Heart right ventricle (tissue), 16 donors: ENCODE data around the gene FAM240A. TPM values are rescaled to one million over a fixed set of nuclear protein-coding genes. Genes with fewer than 3 reads are reported as not detected.

ENCODE experiments used
- ATAC-seq, 8 donors: fragments of 200-7000 bp; cut with Tn5 transposase; one replicate each; pipeline ENCODE4 v1.9.1; 2020; ENCODE audit warnings: mild to moderate bottlenecking in 8 of 8, moderate library complexity in 8 of 8, moderate number of reproducible peaks in 1 of 8
- DNase-seq, 2 donors: peaks; one replicate each; pipeline ENCODE4 v3.0.0-alpha.2; 2020
- H3K27ac ChIP-seq, 10 donors: fragments of 200-600 bp; sonication (generic) in 2 of 10; one replicate each; pipeline versions ENCODE4 v1.5.0 to v1.8.0; 2020 to 2022; ENCODE audit warnings: mild to moderate bottlenecking in 3 of 10
- H3K27me3 ChIP-seq, 7 donors: fragments of 200-600 bp; one replicate each; pipeline ENCODE4 v1.8.0; 2021 to 2022; ENCODE audit warnings: mild to moderate bottlenecking in 2 of 7
- H3K36me3 ChIP-seq, 9 donors: fragments of 200-600 bp; sonication (generic) in 1 of 9; one replicate each; pipeline versions ENCODE4 v1.5.0 to v1.8.0; 2020 to 2022; ENCODE audit warnings: mild to moderate bottlenecking in 2 of 9
- H3K4me1 ChIP-seq, 9 donors: fragments of 200-600 bp; sonication (generic) in 1 of 9; one replicate each; pipeline versions ENCODE4 v1.5.0 to v1.8.0; 2020 to 2022; ENCODE audit warnings: mild to moderate bottlenecking in 4 of 9
- H3K4me3 ChIP-seq, 10 donors: fragments of 200-600 bp; sonication (generic) in 2 of 10; one replicate each; pipeline versions ENCODE4 v1.5.0 to v1.8.0; 2020 to 2022; ENCODE audit warnings: mild to moderate bottlenecking in 7 of 10, moderate library complexity in 2 of 10
- H3K9me3 ChIP-seq, 11 donors: fragments of 200-600 bp in 10 of 11; sonication (generic) in 2 of 11; one replicate each; pipeline versions ENCODE4 v1.5.0 to v1.8.0; 2013 to 2022; ENCODE audit warnings: mild to moderate bottlenecking in 2 of 11, control low read depth in 1 of 11, moderate library complexity in 1 of 11
- WGBS, 2 donors: extraction: QIAGEN DNeasy Blood & Tissue Kit; methylation state at CpG; one replicate each; pipeline ENCODE4 v1.1.7; 2013; ENCODE audit warnings: inconsistent platforms in 1 of 2; 5-methylcytosine and 5-hydroxymethylcytosine counted together
- intact Hi-C, 10 donors: fragments of 100-400 bp; cut with DNase I; formaldehyde crosslinking; loops; one replicate each; pipeline versions ENCODE4 v1.11.1 to v1.14.2; 2022
- polyA plus RNA-seq, 2 donors: library from polyadenylated mRNA; stranded (reverse); fragments of 200-250 nt; gene quantifications; one replicate each; pipeline ENCODE4 v1.2.3, GENCODE V29; 2013
- total RNA-seq, 10 donors: library from RNA; stranded (reverse); fragmentation: NEBNext Ultra II Directional in 3 of 10; extraction: Animal tissue kit (Norgen Biotek cat#: 25700) in 3 of 10; gene quantifications; one replicate each; pipeline versions ENCODE4 v1.2.1 to v1.2.4, GENCODE V29; 2021 to 2023
- TF ChIP-seq, protein P1 (sequence below), 9 donors: fragments of 200-600 bp; sonication (generic) in 2 of 9; IDR thresholded peaks; one replicate each; pipeline versions ENCODE4 v1.5.0 to v1.8.0; 2021 to 2022; ENCODE audit warnings: antibody characterized with exemption in 9 of 9, mild to moderate bottlenecking in 5 of 9, moderate library complexity in 1 of 9
- donor health status: Arrhythmogenic right ventricular cardiomyopathy.
- donor health status: ischemic (EF 13 %, LVEDD 7.1; RV severe dilation, severe dysfunction).
- donor health status: healthy with polysubstance abuse.
- donor health status: DM: no; HTN: yes; CAD: no.
- donor health status: DM: no; HTN: no; CAD: no.
- donor health status: ischemic (EF 25% LVEDD 6.9; RV normal size, moderate dysfunction).
- donor health status: ischemic (EF 25% LVEDD 5.7; RV mildly dilated, moderate dysfunction).
- donor health status: healthy.
- donor health status: DM: yes; HTN: yes; CAD: no.
- donor health status: Ischemic cardiomyopathy.
- donor health status: ischemic (EF 35%, LVEDD 5.7; RV mildly dilated, moderate dysfunction).
- donor health status: nonischemic (EF 11% LVEDD 7.7; RV severe dilation, severe dysfunction).
- donor health status: DM: yes; HTN: yes; CAD: no.
- donor health status: PGD.
- donor health status: ischemic (EF 29% LVEDD 5.4; RV normal size, mild dysfunction).
- donor health status: nonischemic (EF 23%, LVEDD 6.1; RV moderate dilation, normal function).

FAM240A gene
- total and polyA plus RNA-seq, 12 donors = 0.19 TPM; not detected in 11

DNA sequence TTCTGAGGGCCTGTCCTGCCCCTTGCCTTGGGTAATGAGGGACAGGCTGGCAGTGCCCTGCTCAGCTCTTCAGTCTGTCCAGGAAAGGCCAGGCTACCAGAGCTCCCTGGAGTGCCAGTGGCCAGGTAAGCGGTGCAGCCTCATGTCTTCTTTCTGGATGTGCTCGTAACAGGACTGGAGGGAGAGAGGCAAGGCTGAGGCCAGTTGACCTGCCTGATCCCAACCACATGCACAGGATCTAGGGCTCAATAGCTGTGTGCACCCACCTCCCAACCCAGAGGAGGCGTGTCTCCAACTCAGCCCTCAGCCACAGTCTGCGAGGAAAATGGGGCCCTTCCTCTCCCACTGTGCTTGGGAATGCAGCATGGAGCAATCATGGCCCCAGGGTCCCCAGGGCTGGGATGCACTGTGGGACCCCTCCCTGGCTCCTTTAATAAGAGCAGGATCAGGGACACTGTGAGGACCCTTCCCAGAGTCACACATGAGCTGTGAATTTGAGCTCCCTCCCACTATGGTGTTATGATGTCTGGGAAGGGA lies 58.6 kb downstream of the FAM240A start:
- H3K36me3 ChIP-seq = peaks cover 0 to 61% (median 5%) of the 10 kb centered on the region in 9 donors
- DNase-seq (no peak), ATAC-seq (no peak)
- peaks cover 0 to 35% (median 15%) of the 10 kb centered on the region in 9 donors for H3K4me1 ChIP-seq
- 96 to 99% methylated on average over 4 of the region's 4 CpGs for WGBS, 2 donors
- intact Hi-C loops = no loop called here
- no peak overlapping the region for H3K4me3 ChIP-seq
- H3K27ac ChIP-seq = no peak overlapping the region
- H3K27me3 ChIP-seq = no peaks in the 10 kb centered on the region
- TF ChIP-seq, protein P1, sequence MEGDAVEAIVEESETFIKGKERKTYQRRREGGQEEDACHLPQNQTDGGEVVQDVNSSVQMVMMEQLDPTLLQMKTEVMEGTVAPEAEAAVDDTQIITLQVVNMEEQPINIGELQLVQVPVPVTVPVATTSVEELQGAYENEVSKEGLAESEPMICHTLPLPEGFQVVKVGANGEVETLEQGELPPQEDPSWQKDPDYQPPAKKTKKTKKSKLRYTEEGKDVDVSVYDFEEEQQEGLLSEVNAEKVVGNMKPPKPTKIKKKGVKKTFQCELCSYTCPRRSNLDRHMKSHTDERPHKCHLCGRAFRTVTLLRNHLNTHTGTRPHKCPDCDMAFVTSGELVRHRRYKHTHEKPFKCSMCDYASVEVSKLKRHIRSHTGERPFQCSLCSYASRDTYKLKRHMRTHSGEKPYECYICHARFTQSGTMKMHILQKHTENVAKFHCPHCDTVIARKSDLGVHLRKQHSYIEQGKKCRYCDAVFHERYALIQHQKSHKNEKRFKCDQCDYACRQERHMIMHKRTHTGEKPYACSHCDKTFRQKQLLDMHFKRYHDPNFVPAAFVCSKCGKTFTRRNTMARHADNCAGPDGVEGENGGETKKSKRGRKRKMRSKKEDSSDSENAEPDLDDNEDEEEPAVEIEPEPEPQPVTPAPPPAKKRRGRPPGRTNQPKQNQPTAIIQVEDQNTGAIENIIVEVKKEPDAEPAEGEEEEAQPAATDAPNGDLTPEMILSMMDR (IDR thresholded peaks at IDR 0.05) = no peak
- H3K9me3 ChIP-seq = no peaks in the 10 kb centered on the region

- WGBS, 2 donors = 94 to 95% methylated on average over 25 of the region's 25 CpGs
- Histone ChIP-seq H3K4me3 (no peak overlapping the region), H3K4me1 (peaks cover 2 to 35% (median 16%) of the 10 kb centered on the region in 9 donors), H3K9me3 (no peaks in the 10 kb centered on the region), H3K27me3 (no peaks in the 10 kb centered on the region), H3K36me3 (peaks cover 0 to 69% (median 5%) of the 10 kb centered on the region in 9 donors), H3K27ac (no peak overlapping the region)
- intact Hi-C loops = no loop called here
- ATAC-seq = no peak
- peak in 1 of 2 donors; percentile 8 for DNase-seq
- TF ChIP-seq, protein P1 (IDR thresholded peaks at IDR 0.05) = no peak
Observed at GRCh38 chr3:46671541-46672348, 59.4 kb downstream of the FAM240A start.

DNA sequence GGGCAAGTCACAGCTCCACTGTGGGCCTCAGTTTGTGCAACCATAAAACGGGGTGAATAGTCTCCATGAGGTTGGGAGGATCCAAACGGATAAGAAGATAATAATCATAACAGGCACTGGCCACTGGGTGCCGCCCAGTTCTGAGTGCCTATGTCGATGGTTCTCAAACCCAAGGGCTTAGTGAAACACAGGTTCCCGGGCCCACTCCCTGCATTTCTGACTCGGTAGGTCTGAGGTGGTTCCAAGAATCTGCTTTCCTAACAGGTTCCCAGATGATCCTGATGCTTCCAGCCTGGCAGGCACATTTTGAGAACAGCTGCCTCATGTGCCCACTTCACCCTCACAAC lies 60.0 kb downstream of the FAM240A start:
- Histone ChIP-seq H3K27ac (no peak overlapping the region), H3K4me3 (no peak overlapping the region), H3K9me3 (no peaks in the 10 kb centered on the region), H3K27me3 (no peaks in the 10 kb centered on the region), H3K36me3 (peaks cover 0 to 69% (median 5%) of the 10 kb centered on the region in 9 donors), H3K4me1 (peaks cover 2 to 35% (median 16%) of the 10 kb centered on the region in 9 donors)
- TF ChIP-seq, protein P1 (IDR thresholded peaks at IDR 0.05) = no peak
- ATAC-seq = no peak
- no peak for DNase-seq
- intact Hi-C loops = no loop called here
- 92% methylated on average over 6 of the region's 6 CpGs for WGBS, 2 donors

DNA sequence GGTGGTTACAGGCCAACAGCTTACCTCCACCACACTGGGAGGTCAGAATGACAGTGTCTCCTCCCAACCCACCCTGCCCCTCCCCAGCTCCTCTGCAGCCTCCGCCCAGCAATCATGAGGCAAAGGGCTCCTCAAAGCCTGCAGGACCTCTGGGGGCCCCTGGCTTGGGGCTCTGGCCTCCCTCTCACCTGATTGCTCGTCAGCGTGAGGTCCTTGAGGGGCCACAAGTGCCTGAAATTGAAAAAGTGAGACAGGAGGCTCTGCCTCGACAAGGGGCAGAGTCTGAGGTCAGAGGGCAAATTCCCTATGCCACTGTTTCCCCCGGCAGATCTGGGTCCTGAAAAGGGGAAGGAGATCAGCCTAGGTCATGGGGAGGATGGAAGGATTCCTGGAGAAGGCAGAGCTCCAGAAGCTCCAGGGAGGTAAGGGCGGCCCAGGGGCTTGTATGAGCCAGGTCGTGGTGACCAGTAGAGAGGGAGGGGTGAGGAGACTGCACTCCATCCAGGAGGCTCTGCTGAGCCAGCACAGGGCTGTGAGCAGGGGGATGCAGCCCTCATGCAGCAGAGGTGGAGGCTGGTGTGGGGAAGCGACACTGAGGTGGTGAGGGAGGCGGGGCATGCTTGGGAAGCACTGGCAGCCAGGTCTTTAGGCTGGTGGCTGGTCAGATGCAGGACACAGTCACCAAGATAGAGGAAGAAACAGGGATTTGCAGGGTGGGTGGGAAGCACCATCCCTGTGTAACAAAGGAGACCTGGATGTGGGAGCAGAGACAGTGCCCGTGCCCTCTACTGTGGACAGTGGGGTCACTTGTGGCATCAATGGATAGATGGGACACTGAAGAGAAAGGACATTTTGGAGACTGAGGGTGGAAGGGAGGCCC lies 61.1 kb downstream of the FAM240A start:
- no peak overlapping the region for H3K27ac ChIP-seq

More for the DNA sequence above, 61.1 kb downstream of the FAM240A start:
- Histone ChIP-seq H3K27me3 (no peaks in the 10 kb centered on the region), H3K4me3 (no peak overlapping the region), H3K36me3 (peaks cover 0 to 73% (median 11%) of the 10 kb centered on the region in 9 donors), H3K9me3 (no peaks in the 10 kb centered on the region), H3K4me1 (peaks cover 2 to 27% (median 20%) of the 10 kb centered on the region in 9 donors)
- DNase-seq (no peak), ATAC-seq (no peak)
- intact Hi-C loops = no loop called here
- TF ChIP-seq, protein P1 (IDR thresholded peaks at IDR 0.05) = no peak
- WGBS, 2 donors = 91% methylated on average over 10 of the region's 10 CpGs
